Small intestine (tissue), 7 donors: Measurements from ENCODE around the gene PIAS1. TPM values are rescaled to one million over a fixed set of nuclear protein-coding genes. Genes with fewer than 3 reads are reported as not detected.

ENCODE experiments used
- DNase-seq, 2 donors: peaks; one replicate each; pipeline versions ENCODE4 v3.0.0 to v3.0.0-alpha.2; 2013
- FAIRE-seq: peaks from 2 replicates; lab custom pipeline; 2012; peaks lifted over from hg19 to GRCh38; lab: Jason Lieb, UNC
- H3K27ac ChIP-seq, 3 donors: one replicate each; pipeline ENCODE4 v1.5.1; 2013; ENCODE audit warnings: low read length in 2 of 3, mild to moderate bottlenecking in 2 of 3, control low read depth in 1 of 3, inconsistent platforms in 1 of 3, low read depth in 1 of 3, moderate library complexity in 1 of 3
- H3K27me3 ChIP-seq, 3 donors: one replicate each; pipeline ENCODE4 v1.6.1; 2013; ENCODE audit warnings: low read length in 3 of 3, inconsistent platforms in 1 of 3; ENCODE audit not compliant: control insufficient read depth in 3 of 3, insufficient read depth in 3 of 3
- H3K36me3 ChIP-seq, 3 donors: one replicate each; pipeline ENCODE4 v1.6.1; 2013; ENCODE audit warnings: low read length in 3 of 3, inconsistent platforms in 1 of 3, low read depth in 1 of 3, mild to moderate bottlenecking in 1 of 3, moderate library complexity in 1 of 3; ENCODE audit not compliant: control insufficient read depth in 3 of 3, insufficient read depth in 2 of 3
- H3K4me1 ChIP-seq, 3 donors: one replicate each; pipeline ENCODE4 v1.6.1; 2013; ENCODE audit warnings: low read length in 2 of 3, inconsistent platforms in 1 of 3, low read depth in 1 of 3, mild to moderate bottlenecking in 1 of 3, moderate library complexity in 1 of 3; ENCODE audit not compliant: control insufficient read depth in 3 of 3, insufficient read depth in 2 of 3
- H3K4me3 ChIP-seq, 3 donors: one replicate each; pipeline ENCODE4 v1.5.1; 2013; ENCODE audit warnings: low read length in 3 of 3, control low read depth in 1 of 3, inconsistent platforms in 1 of 3, low read depth in 1 of 3, mild to moderate bottlenecking in 1 of 3, moderate library complexity in 1 of 3
- H3K9me3 ChIP-seq, 2 donors: one replicate each; pipeline ENCODE4 v1.6.1; 2013; ENCODE audit warnings: low read depth in 1 of 2, low read length in 1 of 2; ENCODE audit not compliant: control insufficient read depth in 2 of 2, insufficient read depth in 1 of 2
- WGBS, 3 donors: extraction: QIAGEN DNeasy Blood & Tissue Kit; methylation state at CpG; one replicate each; pipeline ENCODE4 v1.1.7; 2013; 5-methylcytosine and 5-hydroxymethylcytosine counted together
- polyA plus RNA-seq, 4 donors: library from polyadenylated mRNA; stranded (reverse) in 3 of 4; unstranded in 1 of 4; fragments of 200-250 nt in 3 of 4; fragments of 120-200 nt in 1 of 4; gene quantifications; one replicate each; pipeline versions ENCODE4 v1.2.1 to v1.2.3, GENCODE V29; 2013
- donor health status: healthy with polysubstance abuse.
- donor health status: control.
- donor health status: control.
- donor health status: Bipolar disorder and iron deficiency.
- donor health status: healthy.

The PIAS1 gene
- polyA plus RNA-seq, 4 donors, result 9.0 to 48.0 (median 20.0) TPM

GRCh38 chr15:68097029-68097428, 42.9 kb downstream of the PIAS1 start:
- Histone ChIP-seq H3K36me3 (peaks cover 0 to 18% (median 0%) of the 10 kb centered on the region in 3 donors), H3K9me3 (peaks cover 0 to 6% of the 10 kb centered on the region in 2 donors), H3K4me3 (no peak overlapping the region), H3K4me1 (no peaks in the 10 kb centered on the region), H3K27ac (no peak overlapping the region), H3K27me3 (no peaks in the 10 kb centered on the region)
- no peak for FAIRE-seq
- DNase-seq, result no peak

- no peak overlapping the region for H3K4me3 ChIP-seq
- peaks cover 0 to 6% of the 10 kb centered on the region in 2 donors for H3K9me3 ChIP-seq
- no peak overlapping the region for H3K27ac ChIP-seq
- FAIRE-seq (no peak), DNase-seq (no peak)
- H3K4me1 ChIP-seq, result no peaks in the 10 kb centered on the region
- WGBS, 3 donors, result 65 to 74% (median 74%) methylated on average over 1 of the region's 1 CpG
- peaks cover 0 to 18% (median 0%) of the 10 kb centered on the region in 3 donors for H3K36me3 ChIP-seq
- H3K27me3 ChIP-seq, result no peaks in the 10 kb centered on the region
These were observed 44.4 kb downstream of the PIAS1 start for GRCh38 chr15:68098465-68098864.

- DNase-seq (no peak), FAIRE-seq (no peak)
- H3K4me1 ChIP-seq, result no peaks in the 10 kb centered on the region
- H3K9me3 ChIP-seq, result peaks cover 0 to 6% of the 10 kb centered on the region in 2 donors
- H3K27ac ChIP-seq, result no peak overlapping the region
- H3K27me3 ChIP-seq, result no peaks in the 10 kb centered on the region
- H3K4me3 ChIP-seq, result no peak overlapping the region
- 87 to 93% (median 89%) methylated on average over 2 of the region's 2 CpGs for WGBS, 3 donors
- peaks cover 0 to 18% (median 0%) of the 10 kb centered on the region in 3 donors for H3K36me3 ChIP-seq
These were observed 46.1 kb downstream of the PIAS1 start for GRCh38 chr15:68100194-68100593.

- H3K27ac ChIP-seq, result no peak overlapping the region
- no peak for FAIRE-seq
- no peak for DNase-seq
- H3K4me3 ChIP-seq, result no peak overlapping the region
- H3K4me1 ChIP-seq, result peaks cover 0 to 7% (median 5%) of the 10 kb centered on the region in 3 donors
- no peaks in the 10 kb centered on the region for H3K9me3 ChIP-seq
- H3K27me3 ChIP-seq, result no peaks in the 10 kb centered on the region
- H3K36me3 ChIP-seq, result peaks cover 0 to 12% (median 0%) of the 10 kb centered on the region in 3 donors
- WGBS, 3 donors, result 97 to 98% (median 98%) methylated on average over 6 of the region's 6 CpGs
These were observed 49.5 kb downstream of the PIAS1 start for GRCh38 chr15:68103603-68104002.

GRCh38 chr15:68106656-68107055, 52.5 kb downstream of the PIAS1 start:
- DNase-seq, result no peak
- no peak overlapping the region for H3K27ac ChIP-seq

GRCh38 chr15:68107142-68107541, 53.0 kb downstream of the PIAS1 start:
- Histone ChIP-seq H3K4me3 (no peak overlapping the region), H3K4me1 (peaks cover 0 to 7% (median 5%) of the 10 kb centered on the region in 3 donors), H3K27ac (no peak overlapping the region), H3K9me3 (no peaks in the 10 kb centered on the region), H3K36me3 (peaks cover 0 to 4% (median 0%) of the 10 kb centered on the region in 3 donors), H3K27me3 (no peaks in the 10 kb centered on the region)
- FAIRE-seq (no peak), DNase-seq (no peak)

More at GRCh38 chr15:68106656-68107055, 52.5 kb downstream of the PIAS1 start:
- H3K4me1 ChIP-seq, result peaks cover 0 to 7% (median 5%) of the 10 kb centered on the region in 3 donors
- no peaks in the 10 kb centered on the region for H3K27me3 ChIP-seq
- no peak overlapping the region for H3K4me3 ChIP-seq
- WGBS, 3 donors, result 75 to 91% (median 86%) methylated on average over 4 of the region's 4 CpGs
- no peak for FAIRE-seq
- H3K9me3 ChIP-seq, result no peaks in the 10 kb centered on the region
- H3K36me3 ChIP-seq, result peaks cover 0 to 5% (median 0%) of the 10 kb centered on the region in 3 donors

- Histone ChIP-seq H3K36me3 (no peaks in the 10 kb centered on the region), H3K27ac (no peak overlapping the region), H3K4me3 (no peak overlapping the region), H3K9me3 (no peaks in the 10 kb centered on the region), H3K4me1 (peaks cover 3 to 10% (median 5%) of the 10 kb centered on the region in 3 donors), H3K27me3 (no peaks in the 10 kb centered on the region)
- DNase-seq (no peak), FAIRE-seq (no peak)
- WGBS, 3 donors, result 61 to 64% (median 62%) methylated on average over 3 of the region's 3 CpGs
These were observed 58.6 kb downstream of the PIAS1 start for GRCh38 chr15:68112706-68113105.

- Histone ChIP-seq H3K4me3 (no peak overlapping the region), H3K27ac (no peak overlapping the region), H3K36me3 (peaks cover 0 to 5% (median 0%) of the 10 kb centered on the region in 3 donors), H3K9me3 (no peaks in the 10 kb centered on the region), H3K4me1 (peaks cover under 1 to 8% (median 3%) of the 10 kb centered on the region in 3 donors), H3K27me3 (no peaks in the 10 kb centered on the region)
- DNase-seq (peak; percentile 17 to 41), FAIRE-seq (no peak)
These were observed 59.2 kb downstream of the PIAS1 start for GRCh38 chr15:68113273-68113672.

- H3K36me3 ChIP-seq, result peaks cover 0 to 7% (median 0%) of the 10 kb centered on the region in 3 donors
- no peaks in the 10 kb centered on the region for H3K9me3 ChIP-seq
- H3K27ac ChIP-seq, result no peak overlapping the region
- H3K27me3 ChIP-seq, result no peaks in the 10 kb centered on the region
- H3K4me1 ChIP-seq, result peaks cover 0 to 6% (median 3%) of the 10 kb centered on the region in 3 donors
- WGBS, 3 donors, result 9 to 15% (median 15%) methylated on average over 1 of the region's 1 CpG
- no peak overlapping the region for H3K4me3 ChIP-seq
- no peak for DNase-seq
- no peak for FAIRE-seq
These were observed 59.6 kb downstream of the PIAS1 start for GRCh38 chr15:68113751-68114150.
